SK-N-SH (cell line): ENCODE data around the gene PDS5A. TPM values are rescaled to one million over a fixed set of nuclear protein-coding genes. Genes with fewer than 3 reads are reported as not detected.
"Not testable (repeated sequence)": the region's sequence is repeated elsewhere in the genome, so short reads cannot be mapped to it uniquely, and the experiment has no call there.

Experiments used
- CTCF ChIA-PET: fragments of 300-600, 350-600 bp; formaldehyde crosslinking; extraction: SDS; loops from one replicate; lab custom pipeline; 2021; lab: Yijun Ruan, JAX
- POLR2A ChIA-PET: fragments of 350-600 bp; sonication (Branson Sonifier 250); formaldehyde crosslinking; extraction: SDS; loops from one replicate; lab custom pipeline; 2020; ENCODE audit warnings: antibody characterized with exemption, inconsistent platforms; lab: Yijun Ruan, JAX
- DNase-seq: peaks from one replicate; pipeline ENCODE4 v3.0.0; 2012
- H2AFZ ChIP-seq: fragments of 200-600 bp; sonication (generic); 2 replicates; pipeline ENCODE4 v1.8.1; 2016; ENCODE audit warnings: antibody characterized with exemption, mild to moderate bottlenecking, low read depth
- H3F3A ChIP-seq: fragments of 200-600 bp; sonication (generic); replicated peaks from 2 replicates; pipeline ENCODE3; 2016; ENCODE audit warnings: antibody characterized with exemption, mild to moderate bottlenecking; ENCODE audit not compliant: insufficient read depth
- H3K27ac ChIP-seq, 2 experiments: fragments of 200-500 bp in 1 of 2; fragments of 200-600 bp in 1 of 2; sonication (Bioruptor generic) in 1 of 2; sonication (generic), shearing (Covaris generic) in 1 of 2; 2 replicates each; pipeline versions ENCODE4 v1.5.1 to v1.6.1; 2014 to 2016; ENCODE audit warnings: low read depth in 2 of 2, inconsistent platforms in 1 of 2, low read length in 1 of 2, mild to moderate bottlenecking in 1 of 2, mixed read lengths in 1 of 2
- H3K27me3 ChIP-seq: fragments of 200-600 bp; sonication (generic), shearing (Covaris generic); 2 replicates; pipeline ENCODE4 v1.6.1; 2016; ENCODE audit warnings: mixed run types; ENCODE audit not compliant: insufficient read depth
- H3K36me3 ChIP-seq, 2 experiments: fragments of 200-500 bp in 1 of 2; fragments of 200-600 bp in 1 of 2; sonication (Bioruptor generic) in 1 of 2; sonication (generic) in 1 of 2; replicated peaks in 1 of 2; 2 replicates each; pipeline versions ENCODE3 to v1.5.1; 2014 to 2016; ENCODE audit warnings: low read length in 1 of 2, mild to moderate bottlenecking in 1 of 2; ENCODE audit not compliant: insufficient read depth in 2 of 2, control insufficient read depth in 1 of 2
- H3K4me1 ChIP-seq, 2 experiments: fragments of 200-500 bp in 1 of 2; fragments of 200-600 bp in 1 of 2; sonication (Bioruptor generic) in 1 of 2; sonication (generic), shearing (Covaris generic) in 1 of 2; 2 replicates each; pipeline versions ENCODE4 v1.5.1 to v1.6.1; 2014 to 2016; ENCODE audit warnings: low read depth in 1 of 2, low read length in 1 of 2, mixed run types in 1 of 2; ENCODE audit not compliant: insufficient read depth in 2 of 2, control insufficient read depth in 1 of 2
- H3K4me2 ChIP-seq: fragments of 200-600 bp; sonication (generic), shearing (Covaris generic); 2 replicates; pipeline ENCODE4 v1.6.1; 2017; ENCODE audit warnings: mixed run types
- H3K4me3 ChIP-seq, 2 experiments: fragments of 200-500 bp in 1 of 2; fragments of 200-600 bp in 1 of 2; sonication (Bioruptor generic) in 1 of 2; sonication (generic), shearing (Covaris generic) in 1 of 2; 2 replicates each; pipeline versions ENCODE4 v1.5.1 to v1.8.1; 2014 to 2016; ENCODE audit warnings: low read depth in 2 of 2, inconsistent platforms in 1 of 2, low read length in 1 of 2, mild to moderate bottlenecking in 1 of 2, mixed read lengths in 1 of 2, moderate library complexity in 1 of 2
- H3K79me2 ChIP-seq: fragments of 200-600 bp; sonication (generic); 2 replicates; pipeline ENCODE4 v1.8.1; 2017; ENCODE audit warnings: mild to moderate bottlenecking; ENCODE audit not compliant: insufficient read depth
- H3K9ac ChIP-seq: fragments of 200-600 bp; sonication (generic); 2 replicates; pipeline ENCODE4 v1.6.1; 2017; ENCODE audit warnings: mixed run types
- H3K9me2 ChIP-seq: fragments of 200-600 bp; sonication (generic); 2 replicates; pipeline ENCODE4 v1.6.1; 2017; ENCODE audit warnings: mixed run types
- H3K9me3 ChIP-seq: fragments of 200-600 bp; sonication (generic); 2 replicates; pipeline ENCODE4 v1.6.1; 2017; ENCODE audit warnings: mixed run types, mild to moderate bottlenecking, moderate library complexity
- H4K20me1 ChIP-seq: fragments of 200-600 bp; sonication (generic); 2 replicates; pipeline ENCODE4 v1.6.1; 2017; ENCODE audit warnings: mild to moderate bottlenecking, mixed run types; ENCODE audit not compliant: insufficient read depth
- CTCF ChIP-seq: fragments of 200-600 bp; sonication (generic); IDR thresholded peaks from 2 replicates; pipeline ENCODE4 v1.6.1; 2017; ENCODE audit warnings: antibody characterized with exemption, mild to moderate bottlenecking, moderate library complexity
- EP300 ChIP-seq, 2 experiments: IDR thresholded peaks; 2 replicates each; pipeline versions ENCODE4 v1.4.0 to v1.6.1; 2012; ENCODE audit warnings: borderline replicate concordance in 1 of 2, low read depth in 1 of 2, low read length in 1 of 2
- EZH2phosphoT487 ChIP-seq: fragments of 200-600 bp; sonication (generic); IDR thresholded peaks from 2 replicates; pipeline ENCODE4 v1.6.1; 2017; ENCODE audit warnings: low read depth, mixed run types, mild to moderate bottlenecking, antibody characterized with exemption, moderate library complexity, borderline replicate concordance
- FOSL2 ChIP-seq: IDR thresholded peaks from 2 replicates; pipeline ENCODE4 v1.4.0; 2012; ENCODE audit warnings: low read depth, mild to moderate bottlenecking, moderate library complexity, borderline replicate concordance
- FOXJ3 ChIP-seq: sonication (generic); formaldehyde crosslinking; IDR thresholded peaks from 2 replicates; pipeline ENCODE4 v1.5.1; 2020; ENCODE audit warnings: mild to moderate bottlenecking, missing genetic modification reagents
- FOXM1 ChIP-seq: IDR thresholded peaks from 2 replicates; pipeline ENCODE4 v1.4.0; 2012; ENCODE audit warnings: low read depth, mild to moderate bottlenecking
- GABPA ChIP-seq: IDR thresholded peaks from 2 replicates; pipeline ENCODE4 v1.4.0; 2012; ENCODE audit warnings: low read depth, mild to moderate bottlenecking
- GATA2 ChIP-seq: sonication (generic); formaldehyde crosslinking; IDR thresholded peaks from 2 replicates; pipeline ENCODE4 v1.5.0; 2020; ENCODE audit warnings: mild to moderate bottlenecking, missing genetic modification reagents
- MAX ChIP-seq: IDR thresholded peaks from 2 replicates; pipeline ENCODE4 v1.4.0; 2012; ENCODE audit warnings: low read depth
- MEF2A ChIP-seq: IDR thresholded peaks from 2 replicates; pipeline ENCODE4 v1.4.0; 2012; ENCODE audit warnings: low read depth, borderline replicate concordance
- MXI1 ChIP-seq: IDR thresholded peaks from 2 replicates; pipeline ENCODE4 v1.6.1; 2012; ENCODE audit warnings: mild to moderate bottlenecking, low read depth, low read length, improper control_type of control experiment
- PBX3 ChIP-seq: IDR thresholded peaks from 2 replicates; pipeline ENCODE4; 2012
- POLR2AphosphoS5 ChIP-seq: IDR thresholded peaks from 2 replicates; pipeline ENCODE4 v1.6.1; 2012; ENCODE audit warnings: low read depth, low read length
- RXRA ChIP-seq: IDR thresholded peaks from 2 replicates; pipeline ENCODE4 v1.4.0; 2012; ENCODE audit warnings: low read depth, mild to moderate bottlenecking, borderline replicate concordance
- SIN3A ChIP-seq: IDR thresholded peaks from 2 replicates; pipeline ENCODE4 v1.6.1; 2012; ENCODE audit warnings: low read depth, mild to moderate bottlenecking, low read length, moderate library complexity, borderline replicate concordance
- TAF1 ChIP-seq: IDR thresholded peaks from 2 replicates; pipeline ENCODE4 v1.6.1; 2012; ENCODE audit warnings: low read depth, mild to moderate bottlenecking, low read length, moderate library complexity, borderline replicate concordance
- TCF12 ChIP-seq: IDR thresholded peaks from 2 replicates; pipeline ENCODE4 v1.4.0; 2012
- YY1 ChIP-seq: IDR thresholded peaks from 2 replicates; pipeline ENCODE4 v1.4.0; 2012; ENCODE audit warnings: low read depth, mild to moderate bottlenecking
- WGBS: methylation state at CpG from one replicate; pipeline ENCODE4 v1.1.6; 2017; ENCODE audit warnings: low lambda C conversion rate; 5-methylcytosine and 5-hydroxymethylcytosine counted together
- polyA plus RNA-seq, 3 experiments: library from polyadenylated mRNA; depleted of rRNA; stranded (reverse); fragments of >200 nt; gene quantifications; 2 replicates each; pipeline ENCODE4 v1.2.3, GENCODE V29; 2012

Gene PDS5A
- polyA plus RNA-seq, 1 of the 3 experiments (the other 2 are of a cell fraction): 14.1 TPM

- CTCF ChIA-PET: interaction anchor here (1.1 kb wide), 1 partner anchor 332 kb away, joined by 3 read pairs; no protein-coding TSS in a partner anchor
- Histone ChIP-seq H3K79me2 (no peaks in the 10 kb centered on the region), H3K36me3 (no peaks in the 10 kb centered on the region), H3K4me2 (no peak overlapping the region), H3K9me3 (no peaks in the 10 kb centered on the region), H3K27me3 (no peaks in the 10 kb centered on the region), H3K4me3 (no peak overlapping the region), H4K20me1 (no peaks in the 10 kb centered on the region), H3K9me2 (no peaks in the 10 kb centered on the region), H3F3A (no peaks in the 10 kb centered on the region), H3K4me1 (no peaks in the 10 kb centered on the region), H3K9ac (no peak overlapping the region), H3K27ac (no peak overlapping the region), H2AFZ (no peak overlapping the region)
- POLR2A ChIA-PET: no interaction called here
- DNase-seq: no peak
- 86% methylated on average over 4 of the region's 4 CpGs for WGBS
- no peak for TF ChIP-seq MEF2A
- no peak for TF ChIP-seq TAF1
- no peak for TF ChIP-seq FOSL2
- TF ChIP-seq MAX: no peak
- TF ChIP-seq POLR2AphosphoS5: no peak
- TF ChIP-seq PBX3: no peak
- no peak for TF ChIP-seq FOXM1
Observed at GRCh38 chr4:39802005-39802404, 175.7 kb downstream of the PDS5A start.

- WGBS: 93% methylated on average over 13 of the region's 13 CpGs
- H3K79me2 ChIP-seq, H4K20me1 ChIP-seq, H2AFZ ChIP-seq, H3K9me3 ChIP-seq, H3K4me1 ChIP-seq, H3K36me3 ChIP-seq, H3K27ac ChIP-seq, H3F3A ChIP-seq, H3K27me3 ChIP-seq, H3K9ac ChIP-seq, CTCF ChIA-PET, H3K9me2 ChIP-seq, H3K4me2 ChIP-seq, DNase-seq, H3K4me3 ChIP-seq, POLR2A ChIA-PET: not testable (repeated sequence)
Observed at GRCh38 chr4:39792976-39793375, 184.7 kb downstream of the PDS5A start.

- no peak overlapping the region for H2AFZ ChIP-seq
- H3K27ac ChIP-seq: no peak overlapping the region
- no peaks in the 10 kb centered on the region for H4K20me1 ChIP-seq
- ChIA-PET POLR2A (no interaction called here), CTCF (no interaction called here)
- no peaks in the 10 kb centered on the region for H3K79me2 ChIP-seq
- no peaks in the 10 kb centered on the region for H3K27me3 ChIP-seq
- no peak for DNase-seq
- H3K9ac ChIP-seq: no peak overlapping the region
- no peaks in the 10 kb centered on the region for H3K9me2 ChIP-seq
- no peaks in the 10 kb centered on the region for H3K4me1 ChIP-seq
- H3K4me2 ChIP-seq: no peak overlapping the region
- no peak for TF ChIP-seq EZH2phosphoT487
- TF ChIP-seq RXRA: no peak
- no peak for TF ChIP-seq GABPA
- no peak for TF ChIP-seq MEF2A
- TF ChIP-seq FOXM1: no peak
- no peak for TF ChIP-seq FOXJ3 (CRISPR knock-in tag)
- no peak for TF ChIP-seq TCF12
- TF ChIP-seq SIN3A: no peak
- TF ChIP-seq POLR2AphosphoS5: no peak
- TF ChIP-seq YY1: no peak
- TF ChIP-seq GATA2 (CRISPR knock-in tag): no peak
- no peak for TF ChIP-seq MAX
- no peak for TF ChIP-seq CTCF
- no peak for TF ChIP-seq EP300 (IDR thresholded peaks at IDR 0.05; ENCODE audit: borderline replicate concordance in 1 of 2, low read depth in 1 of 2, low read length in 1 of 2)
- TF ChIP-seq MXI1: no peak
- TF ChIP-seq, all 33 proteins: peak for 0
- H3K9me3 ChIP-seq: no peaks in the 10 kb centered on the region
- no peaks in the 10 kb centered on the region for H3K36me3 ChIP-seq
- peaks cover 10% of the 10 kb centered on the region for H3F3A ChIP-seq
- H3K4me3 ChIP-seq: no peak overlapping the region
- 83% methylated on average over 3 of the region's 3 CpGs for WGBS
Observed at GRCh38 chr4:39792529-39792928, 185.2 kb downstream of the PDS5A start.
